Embryonic facial prominence (tissue), 1 donor: ENCODE results near the gene GSDME.
"Not testable (repeated sequence)": the region's sequence is repeated elsewhere in the genome, so short reads cannot be mapped to it uniquely, and the experiment has no call there.

Source experiments
- DNase-seq: peaks from one replicate; pipeline ENCODE4 v3.0.0-alpha.2; 2016; ENCODE audit errors: extremely low spot score

Gene GSDME

DNA sequence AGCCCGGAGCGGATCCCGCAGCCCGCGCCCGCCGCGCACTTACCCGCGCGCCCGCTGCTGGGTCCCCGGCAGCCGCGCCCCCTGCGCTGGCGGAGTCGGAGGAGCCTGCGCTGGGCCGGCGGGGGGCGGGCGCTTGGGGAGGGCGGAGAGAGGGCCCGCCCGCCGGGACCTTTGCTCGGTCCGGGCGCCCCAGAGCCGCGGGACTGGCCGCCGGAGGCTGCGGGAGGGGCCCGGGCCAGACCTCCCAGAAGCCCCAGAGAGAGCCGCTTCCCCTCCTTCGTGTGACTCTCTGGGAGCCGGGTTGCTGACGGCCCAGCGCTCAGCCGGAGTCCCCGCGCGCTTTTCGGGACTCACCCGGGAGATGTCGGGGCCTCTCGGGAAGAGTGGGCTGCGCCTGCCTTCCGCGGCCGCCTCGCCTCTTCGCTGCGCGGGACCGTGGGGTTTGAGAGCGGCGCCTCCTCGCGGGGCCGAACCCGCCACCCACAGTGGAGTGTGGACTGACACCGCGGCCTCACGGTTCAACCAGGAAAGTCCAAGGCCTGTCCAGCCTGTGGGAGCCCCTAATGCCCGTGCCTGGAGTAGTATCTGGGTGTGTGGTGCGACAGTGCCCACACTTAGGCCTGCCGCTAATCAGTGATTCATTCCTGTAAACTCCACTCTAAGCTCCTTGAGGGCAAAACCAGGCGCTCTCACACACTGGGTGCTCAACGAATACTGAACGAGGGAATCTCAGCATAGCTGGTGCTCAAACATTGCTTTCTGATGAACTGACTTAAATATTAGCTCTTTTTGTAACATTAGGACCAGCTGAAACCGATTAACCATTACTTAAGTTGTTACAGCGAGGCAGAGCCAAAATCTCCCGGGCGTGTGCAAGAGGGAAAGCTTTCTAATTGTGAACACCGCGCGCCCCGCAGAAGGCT lies at the start of gene GSDME:
Gene GSDME (minus strand): TSS at position 112 of the 923 bp plus-strand sequence. CDS start 7,690 bp downstream, outside the sequence.
- no peak for DNase-seq

GRCh38 chr7:24802300-24802699 lies 45.0 kb upstream of the GSDME start:
- DNase-seq, result no peak

- DNase-seq, result no peak
Measured at GRCh38 chr7:24801883-24802282, 44.6 kb upstream of the GSDME start.

GRCh38 chr7:24800667-24801066 lies 43.4 kb upstream of the GSDME start:
- no peak for DNase-seq

- DNase-seq, result no peak
Measured at GRCh38 chr7:24800073-24800472, 42.8 kb upstream of the GSDME start.

GRCh38 chr7:24799506-24799905 lies 42.2 kb upstream of the GSDME start:
- no peak for DNase-seq

DNA sequence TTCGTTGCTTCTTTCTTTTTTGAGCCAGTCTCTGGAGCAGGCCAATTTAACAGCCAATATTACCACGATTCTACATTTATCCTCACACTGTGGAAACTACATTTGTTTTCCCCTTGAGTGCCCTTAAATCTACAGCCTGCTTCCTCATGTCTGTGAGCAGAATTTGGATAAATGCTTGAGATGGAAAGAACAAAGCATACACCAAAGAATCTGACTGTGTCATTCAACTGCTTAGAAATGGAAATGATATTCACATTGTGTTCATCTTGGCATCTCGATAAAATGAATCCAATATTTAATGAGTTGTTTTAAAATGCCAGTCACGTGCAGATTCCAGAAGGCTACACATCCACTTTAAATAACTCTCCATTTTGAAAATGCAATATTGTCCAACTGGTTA lies 41.0 kb upstream of the GSDME start:
- DNase-seq, result no peak

- no peak for DNase-seq
Measured at GRCh38 chr7:24797270-24797669, 40.0 kb upstream of the GSDME start.

DNA sequence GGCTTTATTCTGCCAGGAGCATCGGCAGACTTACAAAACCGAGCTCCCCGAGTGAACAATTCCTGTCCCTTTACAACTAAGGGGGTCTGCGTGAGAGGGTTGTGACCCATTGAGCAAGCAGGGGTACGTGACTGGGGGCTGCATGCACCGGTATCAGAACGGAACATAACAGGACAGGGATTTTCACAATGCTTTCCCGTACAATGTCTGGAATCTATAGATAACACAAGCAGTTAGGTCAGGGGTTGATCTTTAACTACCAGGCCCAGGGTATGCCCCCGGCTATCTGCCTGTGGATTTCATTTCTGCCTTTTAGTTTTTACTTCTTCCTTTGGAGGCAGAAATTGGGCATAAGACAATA lies 38.1 kb upstream of the GSDME start:
- DNase-seq, result no peak

DNA sequence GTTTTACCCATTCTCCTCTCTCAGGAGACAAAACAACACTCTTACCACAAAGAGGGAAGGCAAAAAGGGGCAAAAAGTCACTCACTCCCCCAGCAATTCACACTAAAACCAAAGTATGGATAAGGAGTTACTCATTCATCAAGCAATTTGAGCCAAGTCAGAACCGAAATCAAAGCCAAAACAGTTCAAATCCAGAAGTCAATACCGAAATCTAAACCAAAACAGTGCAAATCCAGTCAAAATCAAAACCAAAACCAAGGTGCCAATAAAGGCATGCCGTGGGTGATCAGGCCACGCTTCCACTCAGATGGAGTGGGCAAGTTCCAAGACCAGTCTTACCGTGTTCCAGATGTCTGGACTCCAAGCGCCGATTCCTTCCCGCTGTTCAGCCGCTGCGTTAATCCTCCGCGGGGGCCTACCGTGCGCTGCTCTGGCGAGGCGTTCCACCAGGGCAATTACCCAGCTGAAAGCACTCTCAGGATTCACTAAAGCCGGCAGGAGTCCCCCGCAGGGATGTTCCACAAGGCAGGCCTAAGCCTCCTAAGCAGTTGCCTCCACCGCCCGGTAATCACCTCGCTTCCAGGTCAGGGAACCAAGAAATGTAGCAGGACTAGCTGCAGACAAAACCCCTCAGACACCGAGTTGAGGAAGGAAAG lies 37.6 kb upstream of the GSDME start:
- not testable (repeated sequence) for DNase-seq

- DNase-seq, result no peak
Measured at GRCh38 chr7:24793982-24794648, 36.9 kb upstream of the GSDME start.

- no peak for DNase-seq
Measured at GRCh38 chr7:24788961-24789576, 31.8 kb upstream of the GSDME start.

GRCh38 chr7:24788075-24788474 lies 30.8 kb upstream of the GSDME start:
- DNase-seq, result no peak

GRCh38 chr7:24786941-24787340 lies 29.7 kb upstream of the GSDME start:
- no peak for DNase-seq

DNA sequence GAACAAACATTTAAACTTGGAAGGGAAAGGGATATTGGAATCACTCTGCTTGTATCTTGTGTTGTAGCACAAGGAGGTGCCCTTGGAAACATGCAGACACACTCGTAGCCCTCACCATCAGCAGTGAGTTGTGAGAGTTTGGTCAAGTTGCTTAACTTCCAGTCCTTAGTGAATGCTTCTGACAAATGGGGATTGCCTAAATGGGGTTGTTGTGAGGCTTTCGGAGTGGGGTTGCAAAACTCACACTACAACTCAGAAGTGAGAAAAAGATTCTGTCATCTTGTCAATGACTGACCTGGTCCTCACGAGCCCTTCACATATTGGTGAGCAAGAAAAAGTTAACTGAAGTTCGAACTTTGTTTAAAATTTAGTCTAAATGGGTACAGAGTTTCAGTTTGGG lies 29.0 kb upstream of the GSDME start:
- no peak for DNase-seq

- DNase-seq, result no peak
Measured at GRCh38 chr7:24784277-24784676, 27.0 kb upstream of the GSDME start.

DNA sequence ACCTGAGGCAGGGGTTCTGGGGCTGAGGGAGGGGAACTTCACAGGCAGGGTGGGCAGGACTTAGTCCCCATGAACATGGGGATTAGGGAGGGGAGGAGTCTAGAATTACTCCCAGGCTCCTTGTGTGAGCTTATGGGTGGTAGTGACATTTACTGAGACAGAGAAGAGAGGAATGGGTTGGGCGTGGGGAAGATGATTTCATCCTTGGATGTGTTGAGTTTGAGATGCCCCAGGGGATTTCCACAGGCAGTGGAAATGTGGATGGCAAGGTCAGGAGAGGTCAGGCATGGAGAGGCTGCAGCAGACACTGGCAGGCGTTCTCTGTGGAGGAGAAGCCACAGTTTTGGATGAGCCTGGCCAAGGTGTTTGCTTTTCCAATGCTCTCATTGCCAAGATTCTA lies 26.4 kb upstream of the GSDME start:
- DNase-seq, result no peak

GRCh38 chr7:24781106-24781505 lies 23.8 kb upstream of the GSDME start:
- DNase-seq, result no peak

GRCh38 chr7:24779283-24779655 lies 22.0 kb upstream of the GSDME start:
- DNase-seq, result no peak

GRCh38 chr7:24778543-24779282 lies 21.4 kb upstream of the GSDME start:
- no peak for DNase-seq

- no peak for DNase-seq
Measured at GRCh38 chr7:24777806-24778205, 20.5 kb upstream of the GSDME start.

DNA sequence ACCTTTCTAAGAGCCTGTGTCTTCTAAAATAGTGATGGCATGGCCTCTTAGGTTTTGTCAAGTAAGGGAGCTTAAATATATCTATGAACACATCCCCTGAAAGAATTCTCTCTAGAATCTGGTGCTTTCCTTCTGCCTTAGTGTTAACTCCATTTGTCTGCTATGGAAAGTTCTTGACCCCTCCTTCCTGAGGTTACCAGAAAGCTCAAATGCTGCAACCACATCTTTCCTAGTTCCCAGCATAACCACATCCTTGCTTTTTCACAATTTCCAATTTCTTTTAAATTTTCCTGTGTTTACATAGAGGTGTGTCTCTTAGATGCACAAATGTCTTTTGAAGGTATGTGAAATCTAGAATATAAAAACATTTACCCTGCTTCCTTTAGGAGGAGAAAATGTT lies 16.4 kb upstream of the GSDME start:
- DNase-seq, result no peak
